Measurements from ENCODE around the gene CERS1. TPM values are rescaled to one million over a fixed set of nuclear protein-coding genes. Genes with fewer than 3 reads are reported as not detected.

The CERS1 gene
- total RNA-seq: 1 to 10 TPM in 1 of 2 donors, under 1 TPM in 1; 0.80 to 2.1 TPM
- long read RNA-seq: 0 reads

- intact Hi-C loops (cut with DNase I): no loop called here
- ATAC-seq (no peak), DNase-seq (no peak)
Observed at GRCh38 chr19:18895824-18896341, at the start of gene CERS1. TSS of gene CERS1 (minus strand) at chr19:18896158. CDS start at chr19:18896072, 86 bp downstream.

- intact Hi-C loops (cut with DNase I): no loop called here
- DNase-seq (no peak), ATAC-seq (no peak)
Observed at GRCh38 chr19:18945297-18945696, 49.3 kb upstream of the CERS1 start.

GRCh38 chr19:18943465-18943864, 47.5 kb upstream of the CERS1 start:
- intact Hi-C loops (cut with DNase I): no loop called here
- no peak for DNase-seq
- ATAC-seq: no peak

- DNase-seq (no peak), ATAC-seq (no peak)
- intact Hi-C loops (cut with DNase I): no loop called here
Observed at GRCh38 chr19:18942692-18943091, 46.7 kb upstream of the CERS1 start.

- DNase-seq (no peak), ATAC-seq (no peak)
- intact Hi-C loops (cut with DNase I): no loop called here
Observed at GRCh38 chr19:18941628-18942354, 45.8 kb upstream of the CERS1 start.

- intact Hi-C loops (cut with DNase I): no loop called here
- ATAC-seq: peak; percentile 78 to 87
- DNase-seq: peak; percentile 87
Observed at GRCh38 chr19:18940769-18941627, 45.0 kb upstream of the CERS1 start, which contains the start of gene HOMER3. TSS of gene HOMER3 (minus strand) at chr19:18941217. CDS start at chr19:18938982, 2,235 bp downstream.

- ATAC-seq (peak; percentile 57 to 69), DNase-seq (peak; percentile 61)
- intact Hi-C loops (cut with DNase I): no loop called here
Observed at GRCh38 chr19:18939922-18940768, 44.2 kb upstream of the CERS1 start.

GRCh38 chr19:18939163-18939562, 43.2 kb upstream of the CERS1 start:
- DNase-seq: no peak
- intact Hi-C loops (cut with DNase I): no loop called here
- ATAC-seq: no peak

- no peak for ATAC-seq
- intact Hi-C loops (cut with DNase I): no loop called here
- DNase-seq: no peak
Observed at GRCh38 chr19:18933297-18933696, 37.3 kb upstream of the CERS1 start.

GRCh38 chr19:18932216-18932841, 36.4 kb upstream of the CERS1 start:
- ATAC-seq (peak; percentile 90 to 91), DNase-seq (peak; percentile 87)
- intact Hi-C loops (cut with DNase I): no loop called here

- intact Hi-C loops (cut with DNase I): no loop called here
- ATAC-seq (no peak), DNase-seq (no peak)
Observed at GRCh38 chr19:18931316-18932162, 35.6 kb upstream of the CERS1 start.

- intact Hi-C loops (cut with DNase I): no loop called here
- no peak for ATAC-seq
- no peak for DNase-seq
Observed at GRCh38 chr19:18929311-18929710, 33.4 kb upstream of the CERS1 start.

GRCh38 chr19:18928018-18928805, 32.3 kb upstream of the CERS1 start:
- DNase-seq (no peak), ATAC-seq (no peak)
- intact Hi-C loops (cut with DNase I): no loop called here

GRCh38 chr19:18924684-18925213, 28.8 kb upstream of the CERS1 start:
- ATAC-seq: no peak
- no peak for DNase-seq
- intact Hi-C loops (cut with DNase I): no loop called here

GRCh38 chr19:18922228-18922985, 26.4 kb upstream of the CERS1 start:
- intact Hi-C loops (cut with DNase I): no loop called here
- no peak for ATAC-seq
- DNase-seq: no peak

- DNase-seq (no peak), ATAC-seq (no peak)
- intact Hi-C loops (cut with DNase I): no loop called here
Observed at GRCh38 chr19:18921593-18921992, 25.6 kb upstream of the CERS1 start.

All from left cardiac atrium (tissue), 4 donors.